NCI-H82 treated with DMSO at 0.1 percent for 48 hours (cell line): ENCODE results near the gene FGA.

Experiments used
- DNase-seq: peaks from one replicate; lab custom pipeline; 2025; ENCODE audit not compliant: unreplicated experiment; lab: John Stamatoyannopoulos, UW

Gene FGA

GRCh38 chr4:154590329-154591006 is at the start of gene FGA:
TSS of gene FGA (minus strand) at chr4:154590742. CDS start at chr4:154590687, 55 bp downstream.
- no peak for DNase-seq

GRCh38 chr4:154634058-154634457 is 43.5 kb upstream of the FGA start:
- no peak for DNase-seq

GRCh38 chr4:154631828-154632227 is 41.3 kb upstream of the FGA start:
- no peak for DNase-seq

GRCh38 chr4:154630324-154630723 is 39.8 kb upstream of the FGA start:
- no peak for DNase-seq

GRCh38 chr4:154626793-154627484 is 36.4 kb upstream of the FGA start:
- DNase-seq, result no peak

GRCh38 chr4:154625971-154626370 is 35.4 kb upstream of the FGA start:
- no peak for DNase-seq

- no peak for DNase-seq
These were observed 33.5 kb upstream of the FGA start for GRCh38 chr4:154623995-154624394.

GRCh38 chr4:154623436-154623835 is 32.9 kb upstream of the FGA start:
- DNase-seq, result no peak

GRCh38 chr4:154622598-154622997 is 32.1 kb upstream of the FGA start:
- no peak for DNase-seq

GRCh38 chr4:154620111-154620510 is 29.6 kb upstream of the FGA start:
- DNase-seq, result no peak

GRCh38 chr4:154618708-154619315 is 28.3 kb upstream of the FGA start:
- no peak for DNase-seq

GRCh38 chr4:154617820-154618317 is 27.3 kb upstream of the FGA start:
- DNase-seq, result no peak

- DNase-seq, result no peak
These were observed 26.2 kb upstream of the FGA start for GRCh38 chr4:154616731-154617130.

GRCh38 chr4:154616287-154616686 is 25.7 kb upstream of the FGA start:
- DNase-seq, result no peak

GRCh38 chr4:154615211-154615610 is 24.7 kb upstream of the FGA start:
- DNase-seq, result no peak

- DNase-seq, result no peak
These were observed 23.8 kb upstream of the FGA start for GRCh38 chr4:154614306-154614705.

GRCh38 chr4:154612472-154613414 is 22.2 kb upstream of the FGA start, which contains the start of gene FGG:
TSS of gene FGG (minus strand) at chr4:154612656. CDS start at chr4:154612609, 47 bp downstream.
- no peak for DNase-seq

GRCh38 chr4:154611833-154612232 is 21.3 kb upstream of the FGA start:
- DNase-seq, result no peak

- DNase-seq, result no peak
These were observed 20.0 kb upstream of the FGA start for GRCh38 chr4:154610582-154610981.

- no peak for DNase-seq
These were observed 19.0 kb upstream of the FGA start for GRCh38 chr4:154609532-154609931.
